Right lobe of liver (tissue), 4 donors: ENCODE measurements around the gene CIAO3.

Experiments
- CTCF ChIP-seq, 4 donors: fragments of 200-600 bp in 3 of 4; fragments of 450-650 bp in 1 of 4; IDR thresholded peaks; one replicate each; pipeline versions ENCODE4 v1.5.1 to v1.8.0; 2016 to 2022; ENCODE audit warnings: antibody characterized with exemption in 4 of 4, mild to moderate bottlenecking in 2 of 4
- POLR2A ChIP-seq: fragments of 450-650 bp; IDR thresholded peaks from one replicate; pipeline ENCODE4 v1.6.1; 2017; ENCODE audit warnings: antibody characterized with exemption, mild to moderate bottlenecking
- donor health status: DM: no; HTN: no; CAD: no.
- donor health status: DM: no; HTN: no; CAD: no.
- donor health status: DM: no; HTN: yes; CAD: no.

DNA sequence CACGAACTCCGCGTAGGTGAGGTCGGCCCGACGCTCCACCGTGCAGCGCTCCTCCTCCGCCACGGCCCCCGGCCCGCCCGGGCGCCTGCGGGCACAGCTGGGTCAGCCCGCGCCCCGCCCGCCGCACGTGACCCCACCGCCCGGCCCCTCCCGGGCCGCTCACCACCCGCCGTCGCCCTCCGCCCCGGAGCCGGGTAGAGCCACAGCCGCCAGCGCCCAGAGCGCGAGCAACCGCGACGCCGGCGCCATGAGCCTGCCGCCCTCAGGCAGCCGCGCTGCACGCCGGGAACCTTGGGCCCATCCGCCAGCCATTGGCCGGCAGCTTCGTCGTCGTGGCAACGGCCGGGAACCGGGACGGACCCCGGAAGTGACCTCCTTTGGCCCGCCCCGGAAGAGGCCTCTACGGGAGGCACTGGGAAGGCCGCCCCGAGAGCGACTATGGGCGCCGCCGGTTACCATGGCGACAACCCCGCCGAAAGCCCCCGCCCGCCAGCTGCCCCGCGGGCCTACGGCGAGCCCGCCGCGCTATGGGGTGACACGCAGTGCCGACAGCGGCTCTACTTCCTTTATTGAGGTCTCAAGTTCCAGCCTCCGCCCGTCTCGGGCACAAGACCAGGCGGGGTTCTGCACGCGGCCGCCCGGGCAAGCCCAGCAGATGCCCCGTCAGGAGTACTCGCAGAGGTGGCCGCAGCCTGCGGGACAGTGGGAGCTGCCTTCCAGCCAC is 56.6 kb downstream of the CIAO3 start, which contains the start of gene JMJD8:
- no peak for TF ChIP-seq CTCF (IDR thresholded peaks at IDR 0.05)
- TF ChIP-seq POLR2A: peak; percentile 63
